DMS 273 treated with DMSO at 0.1 percent for 48 hours (cell line): ENCODE measurements around the gene KCNJ16.

Experiments
- DNase-seq: peaks from one replicate; lab custom pipeline; 2025; lab: John Stamatoyannopoulos, UW

KCNJ16 gene

DNA sequence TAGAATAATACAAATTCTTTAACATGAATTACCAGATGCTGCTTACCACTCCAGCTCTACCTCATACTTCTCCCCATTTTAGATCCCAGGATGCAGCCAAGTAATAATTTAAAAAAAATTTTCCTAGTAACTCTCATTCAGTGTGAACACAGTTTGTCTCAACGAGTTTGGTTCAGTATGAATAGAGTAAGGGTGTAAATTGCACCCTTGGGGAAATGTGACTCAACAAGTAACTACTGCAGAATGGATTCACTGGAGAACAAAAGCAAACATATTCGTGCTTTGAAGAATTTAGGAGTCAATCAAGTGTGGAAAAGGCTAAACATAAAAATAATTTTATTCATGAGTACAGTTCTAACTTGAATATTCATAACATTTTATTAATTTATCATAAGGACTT lies 23.0 kb downstream of the KCNJ16 start:
- no peak for DNase-seq

DNA sequence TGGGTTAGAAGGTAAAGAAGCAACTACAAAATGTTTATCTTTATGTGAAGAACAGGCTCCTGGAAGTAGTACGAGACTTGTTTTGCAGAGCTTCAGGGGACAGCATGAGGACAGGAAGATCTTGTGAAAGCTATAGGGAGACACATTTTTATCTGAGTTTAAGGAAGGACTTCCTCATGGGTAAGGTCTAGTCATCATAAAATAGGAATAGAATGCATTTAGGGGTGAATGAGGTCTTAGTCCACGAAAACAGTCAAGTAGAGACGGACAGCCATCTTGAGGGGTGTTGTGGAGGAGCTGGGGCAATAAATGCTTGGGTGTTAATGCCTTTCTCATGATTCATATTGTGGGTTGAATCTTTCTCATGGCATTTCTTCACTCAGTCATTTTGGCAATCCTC lies 24.3 kb downstream of the KCNJ16 start:
- DNase-seq: no peak

DNA sequence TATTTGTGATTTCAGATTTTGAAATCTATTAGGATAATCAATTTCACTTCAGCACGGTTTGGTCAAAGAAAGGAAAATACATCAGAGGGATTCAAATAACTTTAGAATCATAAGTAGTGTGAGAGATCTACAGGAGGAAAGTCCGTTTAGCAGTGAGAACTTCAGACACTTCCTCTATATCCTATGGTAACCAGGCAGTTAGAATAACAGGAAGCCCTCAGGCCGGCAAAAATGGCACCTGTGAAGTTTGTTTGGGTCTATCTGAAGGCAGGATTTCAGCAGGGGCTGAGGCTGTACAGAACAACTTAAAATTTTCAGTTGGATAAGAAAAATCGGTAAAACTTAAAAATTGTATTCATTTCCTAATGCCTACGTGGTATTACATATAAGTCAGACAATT lies 24.9 kb downstream of the KCNJ16 start:
- no peak for DNase-seq

DNA sequence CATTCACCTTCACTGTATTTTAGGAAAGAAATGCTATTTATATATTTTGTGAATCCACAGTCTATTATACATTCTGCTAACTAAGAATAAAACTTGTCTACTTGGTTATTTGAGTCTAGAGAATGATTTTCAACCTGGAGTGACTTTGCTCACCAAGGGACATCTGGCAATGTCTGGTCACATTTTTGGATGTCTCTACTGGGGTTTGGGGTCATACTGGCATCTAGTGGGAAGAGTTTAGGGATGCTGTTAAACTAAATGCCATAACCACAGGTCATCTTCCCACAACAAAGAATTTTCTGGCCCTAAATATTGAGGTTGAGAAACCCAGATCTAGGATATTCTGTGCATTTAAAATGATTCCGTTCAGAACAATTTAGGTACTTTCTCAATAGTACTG lies 26.0 kb downstream of the KCNJ16 start:
- DNase-seq: peak; percentile 17

DNA sequence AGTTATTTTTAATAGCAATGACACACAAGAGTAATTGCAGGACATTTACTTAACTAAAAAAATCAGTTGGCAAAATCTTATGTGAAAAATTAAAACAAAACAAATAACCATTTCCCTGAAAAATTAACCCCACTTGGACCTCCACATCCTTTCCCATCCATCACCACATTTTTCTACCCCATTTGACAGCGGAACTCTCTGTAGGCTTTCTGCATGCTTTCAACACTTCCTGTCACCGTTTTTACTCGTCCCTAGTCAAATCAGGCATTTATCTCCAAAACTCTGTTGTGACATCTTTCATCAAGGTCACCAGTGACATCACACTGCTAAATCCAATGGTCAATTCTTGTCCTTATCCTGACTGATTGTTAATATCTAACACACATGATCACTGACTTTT lies 27.5 kb downstream of the KCNJ16 start:
- DNase-seq: no peak

DNA sequence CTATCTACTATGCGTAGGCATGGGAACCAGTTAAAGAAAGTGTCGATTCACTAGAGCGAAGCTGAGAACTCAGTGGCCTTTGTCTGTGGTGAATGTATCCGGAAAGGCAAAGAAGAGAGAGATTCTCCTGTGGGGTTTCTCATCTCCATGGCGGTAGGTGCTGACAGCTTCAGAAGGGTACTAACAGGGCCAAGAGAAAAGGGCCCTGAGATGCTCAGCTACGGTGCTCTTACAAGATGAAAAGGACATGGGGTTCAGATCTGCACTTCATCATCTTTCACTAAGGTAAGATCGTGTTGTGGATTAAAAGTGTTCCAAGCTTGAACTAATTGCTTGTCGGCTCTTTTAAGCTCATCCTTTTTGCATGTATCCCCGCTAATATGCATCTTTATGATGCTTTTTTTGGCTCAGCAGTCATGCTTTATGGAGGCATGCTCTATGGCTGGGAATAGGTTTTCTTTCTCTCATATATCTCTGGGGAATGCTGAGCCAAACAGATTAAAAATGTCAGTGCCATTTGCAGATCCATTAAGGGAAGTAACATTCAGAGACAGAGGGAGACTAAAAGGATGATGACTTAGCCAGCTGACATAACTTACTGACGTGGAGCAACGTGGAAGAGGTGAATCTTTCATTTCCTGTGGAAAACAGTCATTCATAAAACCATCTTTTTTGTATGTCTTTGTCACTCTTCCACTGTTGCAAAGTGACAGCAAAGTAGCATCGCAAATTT lies 29.9 kb downstream of the KCNJ16 start:
- DNase-seq: no peak

DNA sequence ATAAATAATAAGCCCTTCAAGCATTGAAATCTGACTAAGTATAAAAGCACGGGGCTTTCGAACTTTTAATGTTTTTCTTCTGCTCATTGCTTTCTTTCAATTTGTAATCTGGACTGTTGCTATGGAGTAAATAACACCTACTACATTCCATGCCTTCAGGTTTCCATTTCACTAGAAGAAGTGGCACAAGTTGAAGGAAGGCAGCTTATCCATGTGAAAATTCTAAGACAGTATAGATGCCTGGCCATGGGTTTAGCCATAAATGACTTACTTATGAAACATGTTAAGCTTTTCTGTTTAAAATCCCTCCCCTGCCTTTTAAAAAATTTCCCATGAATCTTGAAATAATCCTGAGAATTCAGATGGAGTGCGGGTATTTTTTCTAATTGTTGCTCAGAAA lies 30.6 kb downstream of the KCNJ16 start:
- DNase-seq: no peak

DNA sequence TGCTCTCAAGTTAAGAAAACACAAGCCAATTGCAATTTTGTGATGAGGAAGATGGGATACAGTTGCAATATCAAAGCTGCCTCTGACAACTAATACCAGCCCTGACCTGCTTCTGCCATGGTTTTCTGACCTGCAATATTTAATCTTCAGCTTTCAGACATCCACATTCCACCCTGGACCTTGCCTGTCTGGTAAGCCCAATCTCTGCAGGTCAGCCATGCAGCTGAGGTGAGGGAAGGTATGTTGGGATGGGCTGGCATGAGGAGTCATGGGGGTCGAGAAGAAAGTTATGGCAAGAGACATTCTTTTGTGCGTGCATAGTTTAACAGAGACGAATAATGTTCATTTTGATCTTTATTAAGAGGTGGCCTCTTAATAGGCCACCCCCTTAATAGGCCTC lies 31.5 kb downstream of the KCNJ16 start:
- DNase-seq: no peak

DNA sequence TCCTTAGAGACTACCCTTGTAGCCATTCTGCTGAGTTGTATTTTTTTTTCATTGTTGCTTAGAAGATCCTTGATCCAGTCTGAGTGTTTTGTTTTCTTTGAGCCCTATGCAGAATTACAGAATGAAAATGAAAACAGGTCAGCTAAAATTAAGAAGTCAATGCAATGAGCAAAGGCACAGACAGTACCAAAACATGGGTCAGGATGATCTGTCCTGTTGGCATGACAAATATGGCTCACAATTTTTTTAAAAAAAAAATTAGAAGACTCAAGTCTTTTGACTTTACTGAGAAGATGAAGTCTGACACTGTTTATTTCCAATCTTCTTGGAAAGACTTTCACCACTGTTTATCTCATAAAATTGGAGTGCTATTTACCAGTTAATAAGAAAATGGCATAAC lies 32.4 kb downstream of the KCNJ16 start:
- no peak for DNase-seq

DNA sequence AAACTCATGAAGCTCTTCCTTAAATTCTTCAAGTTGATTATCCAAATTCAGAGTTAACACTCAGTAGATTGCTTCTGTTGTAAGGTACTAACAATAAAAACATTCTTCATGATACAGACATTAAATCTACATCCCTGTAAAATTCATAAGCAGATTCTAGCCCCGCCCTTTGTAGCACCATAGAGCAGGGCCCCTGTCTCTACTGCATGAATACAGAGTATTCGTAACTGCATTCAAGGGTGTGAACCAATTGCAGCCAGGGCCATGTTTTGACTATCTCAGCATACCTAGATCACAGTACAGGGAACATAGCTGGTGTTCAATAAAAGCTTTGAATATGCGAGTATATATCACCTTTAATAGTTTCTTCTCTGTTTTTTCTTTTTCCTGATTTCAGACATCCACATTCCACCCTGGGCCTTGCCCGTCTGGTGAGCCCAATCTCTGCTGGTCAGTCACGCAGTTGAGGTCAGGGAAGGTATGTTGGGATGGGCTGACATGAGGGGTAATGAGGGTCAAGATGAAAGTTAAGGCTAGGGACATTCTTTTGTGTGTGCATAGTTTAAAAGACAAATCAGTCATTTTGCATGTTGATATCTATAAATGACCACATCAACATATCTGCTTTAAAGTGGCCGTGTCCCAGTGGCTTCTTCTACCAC lies 33.0 kb downstream of the KCNJ16 start:
- DNase-seq: no peak

DNA sequence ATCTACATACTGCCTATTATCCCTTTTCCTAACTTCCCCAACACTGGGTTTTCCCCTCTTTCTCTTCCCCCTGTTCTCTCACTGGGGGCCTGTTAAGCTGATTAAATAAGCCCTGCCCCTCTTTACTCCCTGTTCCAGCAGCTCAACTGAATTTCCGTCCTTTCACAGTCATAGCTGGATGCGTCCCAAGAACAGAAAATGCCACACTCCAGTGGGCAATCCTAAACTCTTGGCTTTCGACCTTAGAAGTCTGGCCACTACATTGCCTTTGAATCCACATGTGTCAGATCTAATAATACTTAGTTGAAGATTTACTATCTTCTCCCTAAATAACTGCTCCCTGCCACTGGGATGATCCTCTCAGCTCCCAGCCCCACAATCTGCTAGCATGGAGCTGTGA lies 34.5 kb downstream of the KCNJ16 start:
- DNase-seq: no peak

DNA sequence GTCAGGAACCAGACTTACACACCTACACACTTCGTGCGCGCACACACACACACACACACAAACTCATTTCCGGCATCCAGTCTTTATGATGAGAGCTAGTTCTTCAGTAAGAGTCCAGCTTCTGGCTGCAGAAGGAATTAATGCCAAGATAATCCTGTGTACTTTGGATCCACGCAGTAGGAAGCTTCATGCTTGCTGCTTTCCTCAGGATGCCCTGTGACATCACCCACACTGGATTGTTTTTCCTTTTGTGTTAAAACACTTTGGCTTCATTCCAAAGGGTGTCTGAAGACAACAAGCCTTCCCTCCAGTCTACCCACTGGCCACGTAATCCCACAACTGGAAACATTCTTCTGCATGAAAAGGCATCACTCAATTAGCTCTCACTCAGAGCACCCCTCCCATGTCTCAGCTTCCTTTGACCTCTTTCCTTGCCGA lies 35.4 kb downstream of the KCNJ16 start:
- DNase-seq: no peak

DNA sequence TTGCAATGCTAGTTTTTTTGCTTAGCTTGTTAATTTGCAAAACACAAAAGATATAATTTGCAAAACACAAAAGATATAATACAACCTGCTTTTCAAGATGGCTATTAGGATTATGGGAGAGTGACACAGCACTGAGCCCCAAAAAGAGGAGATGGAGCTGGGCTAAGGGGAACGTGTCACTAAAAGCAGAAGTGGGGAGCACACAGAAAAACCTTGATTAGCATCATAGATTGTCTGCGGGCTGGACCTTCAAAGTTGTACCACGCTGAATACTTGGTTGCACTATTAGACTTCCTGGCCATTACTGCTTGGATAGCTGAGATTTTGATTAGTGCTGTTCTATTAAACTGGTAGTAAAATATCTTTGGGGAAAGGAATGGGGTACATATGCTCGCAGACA lies 36.2 kb downstream of the KCNJ16 start:
- no peak for DNase-seq

DNA sequence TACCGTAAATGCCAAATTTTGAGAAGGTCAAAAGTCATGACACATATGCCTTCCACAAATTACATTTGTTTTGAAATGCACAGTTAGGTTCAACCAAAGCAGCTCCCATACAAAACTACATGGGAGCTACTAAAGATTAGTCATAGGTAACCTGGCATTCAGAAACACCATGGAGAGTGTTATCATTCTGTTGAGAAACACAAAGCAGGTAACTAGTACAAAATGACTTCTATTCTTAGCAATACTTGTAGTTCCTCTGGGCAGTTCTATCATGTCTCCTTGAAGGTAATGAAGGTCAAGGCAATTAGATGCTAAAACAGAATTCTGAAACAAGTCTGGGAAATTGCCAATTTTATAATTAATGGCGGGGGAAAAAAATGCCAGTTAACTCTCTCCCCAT lies 39.4 kb downstream of the KCNJ16 start:
- DNase-seq: no peak

DNA sequence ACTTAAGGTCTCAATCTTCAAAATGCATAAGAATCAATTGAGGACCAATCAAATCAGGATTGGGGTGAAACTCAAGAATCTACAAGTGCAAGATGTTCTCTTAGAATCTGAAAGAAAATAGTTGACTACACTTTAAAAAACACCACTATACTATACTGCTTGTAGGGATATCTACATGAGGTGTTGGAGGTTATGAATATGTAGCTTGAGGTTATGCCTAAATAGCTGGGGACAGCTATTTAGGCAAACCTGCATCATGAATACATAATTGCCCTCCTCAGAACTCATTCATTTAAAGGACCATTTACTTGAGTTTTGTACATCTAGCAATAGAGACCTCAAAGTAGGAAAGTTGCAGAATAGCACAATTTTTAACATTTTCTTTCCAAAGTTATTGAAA lies 40.1 kb downstream of the KCNJ16 start:
- no peak for DNase-seq

DNA sequence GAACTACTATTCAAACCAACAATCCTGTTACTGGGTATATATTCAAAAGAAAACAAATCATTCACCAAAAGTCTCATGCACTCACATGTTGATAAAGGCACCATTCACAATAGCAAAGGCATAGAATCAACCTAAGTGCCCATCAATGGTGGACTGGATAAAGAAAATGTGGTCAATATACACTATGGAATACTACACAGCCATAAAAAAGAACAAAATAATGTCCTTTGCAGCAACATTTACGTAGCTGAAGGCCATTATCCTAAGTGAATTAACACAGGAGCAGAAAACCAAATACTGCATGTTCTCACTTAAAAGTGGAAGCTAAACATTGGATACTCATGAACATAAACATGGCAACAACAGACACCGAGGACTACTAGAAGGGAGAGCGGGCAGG lies 41.9 kb downstream of the KCNJ16 start:
- DNase-seq: no peak

DNA sequence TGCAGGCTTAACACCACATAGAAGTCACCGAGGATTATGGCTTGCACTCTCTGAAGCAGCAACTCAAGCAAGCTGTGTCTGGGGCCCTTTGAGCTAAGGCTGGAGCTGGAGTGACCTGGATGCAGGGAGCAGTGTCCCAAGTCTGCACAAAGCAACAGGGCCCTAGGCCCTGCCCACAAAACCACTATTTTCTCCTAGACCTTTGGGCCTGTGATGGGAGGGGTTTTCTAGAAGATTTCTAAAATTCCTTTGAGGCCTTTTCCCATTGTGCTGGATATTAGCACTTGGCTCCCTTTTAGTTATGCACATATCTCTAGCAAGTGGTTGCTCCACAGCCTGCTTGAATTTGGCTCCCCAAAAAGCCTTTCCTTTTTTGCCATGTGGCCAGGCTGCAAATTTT lies 44.5 kb downstream of the KCNJ16 start:
- no peak for DNase-seq

DNA sequence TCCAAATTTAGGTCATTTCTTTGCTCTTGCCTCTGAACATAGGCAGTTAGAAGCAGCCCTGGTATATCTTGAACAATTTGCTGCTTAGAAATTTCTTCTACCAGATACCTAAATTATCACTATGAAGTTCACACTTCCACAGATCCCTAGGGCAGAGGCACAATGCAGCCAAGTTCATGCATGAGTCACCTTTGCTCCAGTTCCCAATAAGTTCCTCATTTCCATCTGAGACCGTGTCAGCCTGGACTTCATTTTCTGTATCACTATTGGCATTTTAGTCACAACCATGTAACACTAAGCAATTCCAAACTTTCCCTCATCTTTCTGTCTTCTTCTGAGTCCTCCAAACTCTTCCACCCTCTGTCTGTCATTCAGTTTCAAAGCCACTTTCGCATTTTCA lies 45.0 kb downstream of the KCNJ16 start:
- DNase-seq: no peak

DNA sequence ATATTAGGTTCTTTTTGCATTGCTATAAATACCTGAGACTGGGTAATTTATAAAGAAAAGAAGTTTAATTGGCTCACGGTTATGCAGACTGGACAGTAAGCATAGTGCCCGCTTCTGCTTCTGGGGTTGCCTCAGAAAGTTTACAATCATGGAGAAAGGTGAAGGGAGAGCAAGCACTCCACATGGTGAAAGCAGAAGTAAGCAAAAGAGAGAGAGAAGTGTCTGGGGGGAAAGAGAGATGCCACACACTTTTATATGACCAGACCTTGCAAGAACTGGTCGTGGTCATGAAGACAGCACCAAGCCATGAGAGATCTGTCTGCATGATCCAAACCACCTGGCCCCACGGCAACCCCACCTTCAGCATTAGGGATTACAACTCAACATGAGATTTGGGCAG lies 45.4 kb downstream of the KCNJ16 start:
- no peak for DNase-seq

DNA sequence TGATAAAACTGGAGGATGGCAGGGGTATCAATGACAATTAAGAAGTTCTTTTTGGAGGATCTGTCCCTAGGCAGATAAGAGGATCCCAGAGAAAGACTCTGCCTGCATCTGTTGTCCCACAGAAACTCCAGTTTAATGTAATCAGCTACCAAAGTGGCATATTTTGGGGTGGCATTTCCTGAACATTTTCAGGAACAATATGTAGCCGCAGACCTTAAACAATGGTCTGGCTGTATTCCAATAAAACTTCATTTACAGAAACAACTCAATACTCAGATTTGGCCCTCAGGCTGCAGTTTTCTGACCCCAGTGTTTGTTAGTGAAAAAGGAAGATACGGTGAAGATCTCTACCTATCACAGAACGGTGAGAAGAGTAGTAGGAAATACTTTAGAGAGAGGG lies 46.1 kb downstream of the KCNJ16 start:
- no peak for DNase-seq

DNA sequence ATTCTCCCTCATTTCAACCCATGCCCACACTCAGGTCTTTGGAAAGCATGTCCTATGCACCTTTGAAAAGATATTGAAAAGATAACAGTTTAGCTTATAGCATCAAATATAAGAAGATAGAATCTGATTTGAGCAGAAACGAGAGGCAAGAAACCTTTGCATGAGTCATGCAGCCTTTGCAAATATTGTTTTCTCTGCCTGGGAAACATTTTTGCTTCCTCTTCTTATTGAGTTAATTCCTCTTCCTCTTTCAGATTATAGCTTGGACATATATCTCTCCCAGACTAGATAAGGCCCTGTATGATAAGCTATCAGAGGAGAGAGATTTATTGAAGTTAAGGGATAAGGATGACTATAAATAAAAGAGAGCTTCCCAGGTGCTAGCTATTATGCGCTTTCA lies 48.2 kb downstream of the KCNJ16 start:
- no peak for DNase-seq

DNA sequence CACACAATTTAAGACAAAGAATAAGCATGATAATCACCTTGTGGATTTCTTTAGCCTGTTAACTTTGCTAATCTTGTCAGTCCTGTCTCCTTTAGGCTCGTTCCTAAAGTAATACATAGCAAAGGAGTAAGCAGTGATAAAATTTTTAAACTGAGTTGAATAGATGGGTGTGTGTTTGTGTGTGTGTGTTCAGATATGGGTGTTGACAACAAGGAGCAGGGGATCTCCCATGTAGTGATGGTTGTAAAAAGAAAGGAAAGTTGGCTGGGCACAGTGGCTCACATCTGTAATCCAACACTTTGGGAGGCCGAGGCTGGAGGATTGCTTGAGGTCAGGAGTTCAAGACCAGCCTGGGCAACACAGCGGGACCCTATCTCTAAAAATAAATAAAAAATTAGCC lies 49.7 kb downstream of the KCNJ16 start:
- no peak for DNase-seq

DNA sequence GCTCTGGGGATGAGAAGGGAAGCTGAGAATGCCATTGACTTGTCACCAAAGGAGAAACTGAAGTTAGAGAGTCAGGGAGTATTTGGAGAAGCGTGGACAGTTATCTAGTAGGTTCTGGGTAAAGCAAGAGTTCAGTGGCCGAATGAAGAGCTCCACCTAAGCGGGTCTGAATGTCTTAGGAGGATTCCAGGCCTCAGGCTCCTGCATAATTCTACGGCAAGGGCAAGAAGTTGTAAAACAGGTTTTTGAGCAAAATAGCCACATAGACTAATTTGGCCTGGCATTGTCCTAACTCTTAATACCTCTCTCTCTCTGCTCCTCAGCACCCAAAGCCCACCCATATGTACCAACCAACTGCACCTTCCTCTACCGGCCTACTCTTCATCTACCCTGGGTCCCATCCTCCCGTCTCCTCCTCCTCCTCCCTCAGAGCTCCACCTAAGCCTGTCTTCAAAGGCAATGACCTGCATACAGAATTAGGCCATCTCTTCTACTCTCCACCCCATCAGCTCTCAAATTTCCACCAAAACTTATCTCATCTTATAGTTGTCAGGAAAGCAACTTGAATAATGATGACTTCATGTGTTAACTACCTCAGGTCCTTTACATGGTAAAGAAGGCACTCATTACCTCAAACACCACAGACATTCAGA lies 52.3 kb downstream of the KCNJ16 start:
- DNase-seq: no peak
